ENCODE results near the gene FLII. TPM values are rescaled to one million over a fixed set of nuclear protein-coding genes. Genes with fewer than 3 reads are reported as not detected.

The FLII gene
- total and polyA plus RNA-seq, 2 of the 8 experiments (the other 6 are each of a cell fraction or from before 2014, with no cell fraction given) = 300 to 549 TPM

DNA sequence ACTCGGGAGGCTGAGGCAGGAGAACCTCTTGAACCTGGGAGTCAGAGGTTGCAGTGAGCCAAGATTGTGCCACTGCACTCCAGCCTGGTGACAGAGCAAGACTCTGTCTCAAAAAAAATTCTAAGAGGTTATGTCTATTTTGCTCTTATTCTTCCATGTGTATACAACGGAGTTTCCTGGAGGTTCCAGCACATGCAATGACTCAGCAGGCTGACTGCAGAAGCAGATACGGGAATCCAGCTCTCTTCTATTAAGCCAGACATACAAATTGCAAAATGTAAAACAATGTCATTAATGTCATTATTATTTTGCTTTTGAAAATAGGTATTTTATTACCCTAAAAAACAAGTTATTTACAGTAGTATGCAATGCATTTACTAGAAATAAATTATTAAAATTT, 20.3 kb upstream of the FLII start:
- H3K79me2 ChIP-seq (ENCODE audit: control insufficient read depth in 1 of 2, insufficient read depth in 2 of 2, low read length in 2 of 2) = no peaks in the 10 kb centered on the region
- DNase-seq (ENCODE audit: low read depth in 1 of 2, low spot score in 2 of 2) (no peak), FAIRE-seq (no peak)
- no peaks in the 10 kb centered on the region for H3K23me2 ChIP-seq (ENCODE audit: low read depth, low read length)
- no peak overlapping the region for H4K8ac ChIP-seq (ENCODE audit: extremely low read depth, insufficient read depth, low read length)
- H3K27ac ChIP-seq (ENCODE audit: low read depth, low read length) = no peak overlapping the region
- H3K27me3 ChIP-seq (replicated peaks in 1 of 4; ENCODE audit: control insufficient read depth in 3 of 4, extremely low read depth in 1 of 4, insufficient read depth in 3 of 4, low read length in 3 of 4) = no peaks in the 10 kb centered on the region
- no peak overlapping the region for H2BK120ac ChIP-seq (replicated peaks; ENCODE audit: low read depth, low read length)
- no peak overlapping the region for H2BK12ac ChIP-seq (ENCODE audit: low read depth, low read length)
- H4K20me1 ChIP-seq (replicated peaks in 1 of 2; ENCODE audit: control insufficient read depth in 1 of 2, insufficient read depth in 2 of 2, low read length in 2 of 2) = peaks cover 3 to 9% of the 10 kb centered on the region in 2 experiments
- no peak overlapping the region for H2BK15ac ChIP-seq (ENCODE audit: low read length)
- H3K23ac ChIP-seq (ENCODE audit: insufficient read length) = no peak overlapping the region
- no peaks in the 10 kb centered on the region for H3K9me3 ChIP-seq (ENCODE audit: insufficient read depth in 2 of 2, low read depth in 1 of 2, low read length in 1 of 2)
- no peak overlapping the region for H2AFZ ChIP-seq (ENCODE audit: low read length)
- TF ChIP-seq GTF2F1 (IDR thresholded peaks at IDR 0.05; ENCODE audit: borderline replicate concordance, low read depth, low read length) (no peak), POLR2A (IDR thresholded peaks at IDR 0.05; ENCODE audit: control extremely low read depth in 1 of 2, low read depth in 2 of 2, low read length in 2 of 2) (no peak), BRCA1 (IDR thresholded peaks at IDR 0.05; ENCODE audit: low read depth, low read length) (no peak), PHF8 (conservative IDR thresholded peaks at IDR 0.05; ENCODE audit: low read depth, low read length) (no peak)
- H2BK5ac ChIP-seq (ENCODE audit: low read depth, low read length) = no peak overlapping the region
- no peak overlapping the region for H2AK5ac ChIP-seq (ENCODE audit: low read depth, low read length)
- ChIA-PET CTCF (ENCODE audit: partially characterized antibody) (interaction anchor here (1.9 kb wide), 1 partner anchor 30 kb away, joined by 5 read pairs; no protein-coding TSS in a partner anchor), POLR2A (ENCODE audit: partially characterized antibody) (no interaction called here)
- peaks cover 42 to 84% (median 62%) of the 10 kb centered on the region in 4 experiments for H3K36me3 ChIP-seq (ENCODE audit: control insufficient read depth in 2 of 4, insufficient read depth in 4 of 4, low read length in 3 of 4)
- 96% methylated on average over 3 of the region's 3 CpGs; no CpG with 5 or more reads in 1 of the 2 experiments for WGBS, 2 experiments (ENCODE audit: extremely low coverage in 1 of 2, insufficient coverage in 1 of 2, insufficient read length in 1 of 2, insufficient replicate concordance in 2 of 2, low coverage in 1 of 2, low lambda C conversion rate in 2 of 2, missing lambda C conversion rate in 1 of 2)
- H2BK20ac ChIP-seq (ENCODE audit: low read length) = no peak overlapping the region
- no peaks in the 10 kb centered on the region for H3K79me1 ChIP-seq (ENCODE audit: low read depth, low read length)
- H3K4me2 ChIP-seq (ENCODE audit: insufficient read depth in 1 of 2, low read depth in 2 of 2, low read length in 2 of 2) = no peak overlapping the region
- no peak overlapping the region for H3K4me3 ChIP-seq (ENCODE audit: extremely low read depth in 1 of 4, insufficient read depth in 2 of 4, low read depth in 3 of 4, low read length in 4 of 4)
- no peaks in the 10 kb centered on the region for H3K4me1 ChIP-seq (replicated peaks in 1 of 4; ENCODE audit: control insufficient read depth in 3 of 4, insufficient read depth in 4 of 4, low read length in 3 of 4)
- H3K4ac ChIP-seq (replicated peaks; ENCODE audit: insufficient read length, low read depth, low read length) = no peak overlapping the region
- no peak overlapping the region for H3K14ac ChIP-seq (ENCODE audit: insufficient read length)
- no peak overlapping the region for H3K9ac ChIP-seq (replicated peaks in 1 of 4; ENCODE audit: extremely low read depth in 1 of 4, low read depth in 3 of 4, low read length in 3 of 4)
- H4K91ac ChIP-seq (replicated peaks; ENCODE audit: insufficient read length, low read length) = no peak overlapping the region
- no peak overlapping the region for H3K56ac ChIP-seq (replicated peaks; ENCODE audit: insufficient read length, low read depth, low read length)
- H3K18ac ChIP-seq (ENCODE audit: extremely low read depth, low read length) = no peak overlapping the region
- H4K5ac ChIP-seq (ENCODE audit: insufficient read length, low read depth, low read length) = no peak overlapping the region
